GM12875 (cell line): ENCODE results near the gene ZDHHC17.

Experiments
- H3K4me3 ChIP-seq: one replicate; pipeline ENCODE4 v1.5.1; 2011; ENCODE audit warnings: low read depth, low read length, control low read depth
- CTCF ChIP-seq: IDR thresholded peaks from 2 replicates; pipeline ENCODE4 v1.5.1; 2011; ENCODE audit warnings: low read depth, mild to moderate bottlenecking, control low read depth, inconsistent platforms, low read length, moderate library complexity, borderline replicate concordance; ENCODE audit not compliant: insufficient read depth

ZDHHC17 gene

GRCh38 chr12:76866151-76866567, 102.2 kb downstream of the ZDHHC17 start:
- TF ChIP-seq CTCF: no peak
- H3K4me3 ChIP-seq: no peak overlapping the region

GRCh38 chr12:76866726-76867125, 102.8 kb downstream of the ZDHHC17 start:
- no peak for TF ChIP-seq CTCF
- H3K4me3 ChIP-seq: no peak overlapping the region

GRCh38 chr12:76871082-76871481, 107.2 kb downstream of the ZDHHC17 start:
- H3K4me3 ChIP-seq: no peak overlapping the region
- no peak for TF ChIP-seq CTCF

- no peak for TF ChIP-seq CTCF
Observed at GRCh38 chr12:76871742-76872141, 107.8 kb downstream of the ZDHHC17 start.

GRCh38 chr12:76872415-76872814, 108.5 kb downstream of the ZDHHC17 start:
- H3K4me3 ChIP-seq: no peak overlapping the region
- no peak for TF ChIP-seq CTCF

More at GRCh38 chr12:76871742-76872141, 107.8 kb downstream of the ZDHHC17 start:
- H3K4me3 ChIP-seq: no peak overlapping the region

- H3K4me3 ChIP-seq: no peak overlapping the region
- TF ChIP-seq CTCF: no peak
Observed at GRCh38 chr12:76874027-76874426, 110.1 kb downstream of the ZDHHC17 start.

- TF ChIP-seq CTCF: no peak
- H3K4me3 ChIP-seq: no peak overlapping the region
Observed at GRCh38 chr12:76874491-76875190, 110.7 kb downstream of the ZDHHC17 start.
